GM19397 (cell line): Measurements from ENCODE around the gene GATAD2A.

Experiments
- ATAC-seq: cut with Tn5 transposase; IDR thresholded peaks from one replicate; pipeline ENCODE4 v1.9.1; 2021; ENCODE audit warnings: mild to moderate bottlenecking, moderate library complexity; ENCODE audit not compliant: unreplicated experiment

The GATAD2A gene

DNA sequence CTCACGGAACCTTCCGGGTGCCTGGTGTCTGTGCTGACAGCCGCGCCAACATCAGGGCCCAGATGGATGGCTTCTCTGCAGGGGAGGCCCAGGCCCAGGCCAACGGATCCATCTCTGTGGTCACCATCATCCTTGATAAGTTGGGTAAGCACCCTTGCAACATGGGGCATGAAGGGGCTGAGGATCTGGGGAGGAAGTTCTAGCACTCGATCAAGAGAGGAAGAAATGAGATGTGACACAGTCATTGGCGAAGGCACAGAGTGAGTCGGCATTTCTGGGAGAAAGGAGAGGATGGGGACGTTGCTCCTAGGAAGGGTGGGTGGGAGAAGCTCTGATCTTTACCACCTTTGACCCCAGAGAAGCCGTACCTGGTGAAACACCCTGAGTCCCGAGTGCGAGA, 137.0 kb downstream of the GATAD2A start:
- ATAC-seq = no peak

DNA sequence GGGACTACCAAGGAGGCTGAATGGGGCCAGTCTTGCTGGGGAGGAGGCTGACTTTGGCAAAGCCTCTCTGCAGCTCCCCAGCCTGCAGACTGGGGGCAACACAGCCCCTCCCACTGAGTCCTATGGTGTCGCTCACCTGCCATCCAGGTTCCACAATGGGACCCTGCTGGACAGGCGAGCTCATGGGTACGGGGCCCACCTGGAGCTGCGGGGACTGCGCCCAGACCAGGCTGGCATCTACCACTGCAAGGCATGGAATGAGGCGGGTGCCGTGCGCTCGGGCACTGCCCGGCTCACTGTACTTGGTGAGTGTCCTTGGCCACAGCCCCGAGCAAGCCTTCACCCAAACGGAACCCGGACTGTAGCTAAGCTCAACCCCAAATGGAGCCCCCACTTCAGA, 137.6 kb downstream of the GATAD2A start:
- ATAC-seq = no peak

DNA sequence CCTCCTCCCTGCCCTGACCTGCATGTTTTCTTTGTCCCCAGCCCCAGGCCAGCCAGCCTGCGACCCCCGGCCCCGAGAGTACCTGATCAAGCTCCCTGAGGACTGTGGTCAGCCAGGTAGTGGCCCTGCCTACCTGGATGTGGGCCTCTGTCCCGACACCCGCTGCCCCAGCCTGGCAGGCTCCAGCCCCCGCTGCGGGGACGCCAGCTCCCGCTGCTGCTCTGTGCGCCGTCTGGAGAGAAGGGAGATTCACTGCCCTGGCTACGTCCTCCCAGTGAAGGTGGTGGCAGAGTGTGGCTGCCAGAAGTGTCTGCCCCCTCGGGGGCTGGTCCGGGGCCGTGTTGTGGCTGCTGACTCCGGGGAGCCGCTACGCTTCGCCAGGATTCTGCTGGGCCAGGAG, 138.2 kb downstream of the GATAD2A start:
- ATAC-seq = no peak

DNA sequence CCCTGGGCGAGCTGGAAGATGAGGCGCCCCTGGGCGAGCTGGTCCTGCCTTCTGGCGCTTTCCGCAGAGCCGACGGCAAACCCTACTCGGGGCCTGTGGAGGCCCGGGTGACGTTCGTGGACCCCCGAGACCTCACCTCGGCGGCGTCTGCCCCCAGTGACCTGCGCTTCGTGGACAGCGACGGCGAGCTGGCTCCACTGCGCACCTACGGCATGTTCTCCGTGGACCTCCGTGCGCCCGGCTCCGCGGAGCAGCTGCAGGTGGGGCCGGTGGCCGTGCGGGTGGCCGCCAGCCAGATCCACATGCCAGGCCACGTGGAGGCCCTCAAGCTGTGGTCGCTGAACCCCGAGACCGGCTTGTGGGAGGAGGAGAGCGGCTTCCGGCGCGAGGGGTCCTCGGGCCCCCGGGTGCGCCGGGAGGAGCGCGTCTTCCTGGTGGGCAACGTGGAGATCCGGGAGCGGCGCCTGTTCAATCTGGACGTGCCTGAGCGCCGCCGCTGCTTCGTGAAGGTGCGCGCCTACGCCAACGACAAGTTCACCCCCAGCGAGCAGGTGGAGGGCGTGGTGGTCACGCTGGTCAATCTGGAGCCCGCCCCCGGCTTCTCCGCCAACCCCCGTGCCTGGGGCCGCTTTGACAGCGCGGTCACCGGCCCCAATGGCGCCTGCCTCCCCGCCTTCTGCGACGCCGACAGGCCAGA, 138.9 kb downstream of the GATAD2A start:
- no peak for ATAC-seq

DNA sequence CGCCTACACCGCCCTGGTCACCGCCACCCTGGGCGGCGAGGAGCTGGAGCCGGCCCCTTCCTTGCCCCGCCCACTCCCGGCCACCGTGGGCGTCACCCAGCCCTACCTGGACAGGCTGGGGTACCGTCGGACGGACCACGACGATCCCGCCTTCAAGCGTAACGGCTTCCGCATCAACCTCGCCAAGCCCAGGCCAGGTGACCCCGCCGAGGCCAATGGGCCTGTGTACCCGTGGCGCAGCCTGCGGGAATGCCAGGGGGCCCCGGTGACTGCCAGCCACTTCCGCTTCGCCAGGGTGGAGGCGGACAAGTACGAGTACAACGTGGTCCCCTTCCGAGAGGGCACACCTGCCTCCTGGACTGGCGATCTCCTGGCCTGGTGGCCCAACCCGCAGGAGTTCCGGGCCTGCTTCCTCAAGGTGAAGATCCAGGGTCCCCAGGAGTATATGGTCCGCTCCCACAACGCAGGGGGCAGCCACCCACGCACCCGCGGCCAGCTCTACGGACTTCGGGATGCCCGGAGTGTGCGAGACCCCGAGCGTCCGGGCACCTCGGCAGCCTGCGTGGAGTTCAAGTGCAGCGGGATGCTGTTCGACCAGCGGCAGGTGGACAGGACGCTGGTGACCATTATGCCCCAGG, 139.6 kb downstream of the GATAD2A start:
- ATAC-seq = no peak

DNA sequence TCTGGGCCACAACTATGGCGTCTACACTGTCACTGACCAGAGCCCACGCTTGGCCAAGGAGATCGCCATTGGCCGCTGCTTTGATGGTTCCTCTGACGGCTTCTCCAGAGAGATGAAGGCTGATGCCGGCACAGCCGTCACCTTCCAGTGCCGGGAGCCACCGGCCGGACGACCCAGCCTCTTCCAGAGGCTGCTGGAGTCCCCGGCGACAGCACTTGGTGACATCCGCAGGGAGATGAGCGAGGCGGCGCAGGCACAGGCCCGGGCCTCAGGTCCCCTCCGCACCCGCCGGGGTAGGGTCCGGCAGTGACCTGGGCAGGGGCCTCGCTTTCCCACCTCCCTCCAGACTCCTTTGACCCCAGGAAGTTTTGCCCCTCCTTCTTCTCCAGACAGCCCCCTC, 140.2 kb downstream of the GATAD2A start:
- no peak for ATAC-seq

DNA sequence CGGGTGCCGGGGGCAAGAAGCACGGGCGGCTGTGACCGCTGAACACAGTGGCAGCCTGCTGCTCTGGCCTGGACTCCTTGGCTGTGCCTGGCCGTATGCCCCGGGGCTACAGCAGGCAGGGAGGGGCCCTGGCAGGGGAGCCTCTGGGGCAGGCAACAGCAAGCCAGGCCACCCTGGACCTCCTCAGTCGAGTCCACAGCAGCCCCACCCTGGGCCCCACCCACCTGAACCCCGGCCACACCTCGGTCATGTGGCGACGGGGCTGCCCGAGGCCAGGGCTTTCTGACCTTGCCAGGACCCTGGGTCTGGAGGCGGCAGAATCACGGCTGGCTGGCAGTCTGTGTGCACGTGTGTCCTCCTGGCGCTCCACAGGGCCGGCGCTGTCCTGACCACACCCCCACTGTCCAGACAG, 141.3 kb downstream of the GATAD2A start:
- no peak for ATAC-seq

DNA sequence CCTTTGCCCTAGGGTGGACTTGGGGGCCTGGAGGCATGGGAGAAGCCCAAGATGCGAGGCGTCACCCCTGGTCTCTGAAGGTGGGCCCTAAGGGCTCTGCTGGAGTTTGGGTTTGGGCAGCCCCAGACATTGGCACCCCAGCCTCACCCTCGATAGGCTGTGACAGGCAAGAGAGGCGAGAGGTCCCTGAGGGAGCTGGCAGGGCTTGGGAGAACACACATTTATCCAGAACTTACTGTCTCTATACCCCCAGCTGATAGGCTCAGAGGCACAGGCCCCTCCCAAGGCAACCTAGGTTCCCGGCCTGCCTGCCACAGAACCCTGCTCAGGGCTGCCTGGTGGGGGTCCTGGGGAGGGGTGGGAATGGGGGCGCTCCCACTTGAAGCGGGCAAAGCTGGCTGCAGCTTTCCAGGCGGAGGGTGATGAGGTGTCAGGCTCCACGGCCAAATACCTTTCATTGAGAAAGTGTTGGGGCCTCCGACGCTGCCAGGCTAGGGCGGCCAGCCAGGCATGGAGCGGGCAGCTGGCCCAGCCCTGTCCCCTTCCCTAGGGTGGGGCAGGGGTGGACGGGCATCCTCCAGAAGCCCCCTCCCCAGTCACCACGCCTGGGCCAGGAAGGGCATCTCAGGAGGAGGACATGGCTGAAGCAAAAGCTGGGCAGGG, 142.3 kb downstream of the GATAD2A start:
- ATAC-seq = no peak

DNA sequence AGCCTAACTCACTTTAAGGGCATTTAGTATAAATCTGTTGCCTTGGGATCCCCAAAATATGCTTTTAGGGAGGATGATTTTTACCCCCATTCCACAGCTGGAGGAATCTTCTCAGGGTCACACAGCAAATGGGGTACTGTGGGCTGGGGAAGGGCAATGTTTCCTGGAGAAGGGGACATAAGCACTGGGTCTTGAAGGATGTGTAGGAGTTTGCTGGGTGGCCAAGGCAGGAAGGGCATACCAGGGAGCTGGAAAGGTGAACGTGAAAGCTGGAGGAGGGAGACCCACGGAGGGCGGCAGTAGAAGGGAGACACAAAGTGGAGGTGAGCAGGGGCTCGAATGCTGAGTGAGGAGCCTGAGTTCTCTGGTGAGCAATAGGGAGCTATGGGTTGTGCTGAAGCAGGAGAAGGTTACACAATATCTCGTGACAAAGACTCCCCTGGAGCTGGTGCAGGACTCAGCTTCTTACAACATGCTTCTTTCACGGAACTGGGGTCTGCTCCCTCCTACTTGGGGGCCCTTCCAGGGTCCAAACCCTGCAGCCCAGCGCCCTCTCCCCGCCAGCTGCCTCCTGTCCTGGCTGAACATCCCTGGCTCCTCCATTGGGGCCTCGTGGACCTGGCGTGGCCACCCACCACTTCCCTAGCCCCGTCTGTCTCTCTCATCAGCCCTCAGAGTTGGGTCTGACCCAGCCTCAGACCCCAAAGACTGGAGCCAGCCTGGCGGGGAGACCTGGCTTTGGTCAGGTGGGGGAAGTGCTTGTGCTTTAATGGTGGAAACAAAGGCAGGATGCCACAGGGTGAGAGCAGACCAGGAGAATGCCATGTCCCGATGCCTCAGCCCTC, 143.7 kb downstream of the GATAD2A start:
- no peak for ATAC-seq

DNA sequence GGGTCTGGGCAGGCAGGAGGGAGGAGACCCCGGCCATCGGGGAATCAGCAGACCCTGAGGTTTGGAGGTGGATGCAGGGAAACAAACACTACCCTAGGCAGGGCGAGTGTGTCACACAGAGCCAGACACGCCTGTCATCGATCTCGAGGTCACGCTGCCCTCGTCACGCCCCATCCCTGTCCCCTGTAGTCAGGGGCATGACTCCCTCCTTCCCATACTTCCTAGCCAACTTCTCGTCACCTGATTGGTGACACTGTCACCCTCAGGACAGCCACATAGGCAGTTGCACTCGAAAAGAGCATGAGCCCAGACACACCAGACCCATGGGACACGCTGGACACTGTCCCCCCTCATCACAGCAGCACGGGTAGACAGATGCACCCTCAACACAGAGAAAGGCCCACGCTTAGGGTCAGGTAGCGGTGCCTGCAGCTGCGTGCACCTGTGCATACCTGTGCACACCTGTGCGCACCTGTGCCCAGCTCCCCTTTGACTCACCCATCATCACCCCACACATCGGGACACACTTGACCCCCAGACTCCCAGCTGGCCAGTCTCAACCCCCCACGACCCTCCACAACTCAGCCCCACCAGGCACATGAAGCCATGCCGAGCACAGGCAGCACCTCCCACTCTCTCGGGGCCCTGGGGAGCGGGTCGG, 144.5 kb downstream of the GATAD2A start:
- ATAC-seq = no peak

DNA sequence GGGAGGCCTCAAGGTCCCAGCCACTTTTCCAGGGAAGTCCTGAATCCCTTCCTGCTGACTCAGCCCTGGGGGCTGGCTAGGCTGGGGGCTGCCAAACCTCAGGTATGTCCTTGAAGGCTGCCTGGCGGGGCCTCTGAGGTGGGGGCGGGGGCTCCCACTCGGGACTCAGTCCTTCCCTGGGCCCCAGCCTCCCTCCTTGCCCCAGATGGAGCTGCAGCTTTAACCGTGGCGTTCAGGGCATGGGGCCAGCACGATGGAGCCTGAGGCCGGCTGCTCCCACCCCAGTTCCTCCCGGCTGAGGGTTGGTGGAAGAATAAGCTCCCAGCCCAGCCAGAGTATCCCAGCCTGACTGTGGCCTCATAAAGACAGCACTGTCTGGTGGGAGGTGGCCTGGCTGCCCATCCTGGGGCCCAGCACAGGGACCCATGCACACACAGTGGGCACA, 145.0 kb downstream of the GATAD2A start:
- no peak for ATAC-seq

DNA sequence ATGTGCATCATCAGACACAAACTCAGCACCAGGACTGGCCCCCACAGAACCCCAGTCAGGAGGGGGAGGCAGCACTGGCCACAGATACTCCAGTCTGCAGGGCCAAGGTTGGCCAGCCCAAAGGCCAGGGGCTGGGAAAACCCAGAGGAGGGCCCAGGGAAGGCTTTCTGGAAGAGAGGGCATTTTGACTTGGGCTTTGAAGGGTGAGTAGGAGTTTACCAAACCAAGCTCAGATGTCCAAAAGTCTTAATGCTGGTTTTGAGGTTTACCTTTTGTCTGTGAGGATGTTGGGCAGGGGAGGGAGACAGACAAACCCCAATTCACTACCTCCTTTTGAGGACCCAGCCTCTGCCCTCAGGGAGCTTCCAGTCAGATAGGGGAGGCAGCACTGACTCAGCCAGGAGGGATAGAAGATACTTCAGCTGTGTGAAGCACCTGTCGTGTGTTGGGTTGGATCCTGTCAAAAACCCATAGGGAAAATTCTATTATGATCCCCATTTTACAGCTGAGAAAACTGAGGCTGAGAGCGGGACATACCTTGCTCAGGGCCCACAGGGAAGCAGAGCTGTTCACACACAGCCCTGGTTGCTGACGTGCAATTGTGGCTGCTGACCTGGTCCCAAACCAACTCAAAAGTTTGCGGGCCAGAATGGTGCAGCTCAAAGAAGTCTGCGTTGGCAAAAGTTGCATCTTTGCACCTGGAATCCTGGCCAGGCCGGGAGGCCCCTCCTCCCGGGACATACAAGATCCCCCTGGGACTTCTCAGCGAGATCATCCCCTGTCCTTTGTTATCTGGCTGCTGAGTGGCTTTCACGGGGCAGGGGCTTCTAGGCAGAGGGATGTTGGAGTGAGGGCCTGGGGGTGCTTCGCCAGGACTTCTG, 145.7 kb downstream of the GATAD2A start:
- ATAC-seq = no peak

DNA sequence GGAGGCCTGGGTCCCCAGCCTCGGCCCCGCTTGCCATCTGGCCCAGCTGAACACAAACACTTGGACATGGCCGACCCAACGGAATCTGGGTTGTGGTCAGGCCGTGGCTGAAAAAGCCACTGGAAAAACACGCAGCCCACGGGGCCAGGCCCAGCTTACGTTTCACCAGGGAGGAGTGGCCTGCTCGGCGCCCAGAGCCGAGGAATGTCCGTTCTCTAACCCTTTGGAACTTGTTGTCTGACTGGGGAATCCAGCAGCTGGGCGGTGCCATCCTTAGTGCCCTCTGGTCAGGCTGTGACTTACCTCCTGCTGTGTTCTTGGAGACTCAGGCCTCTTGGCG, 146.3 kb downstream of the GATAD2A start:
- ATAC-seq = no peak

DNA sequence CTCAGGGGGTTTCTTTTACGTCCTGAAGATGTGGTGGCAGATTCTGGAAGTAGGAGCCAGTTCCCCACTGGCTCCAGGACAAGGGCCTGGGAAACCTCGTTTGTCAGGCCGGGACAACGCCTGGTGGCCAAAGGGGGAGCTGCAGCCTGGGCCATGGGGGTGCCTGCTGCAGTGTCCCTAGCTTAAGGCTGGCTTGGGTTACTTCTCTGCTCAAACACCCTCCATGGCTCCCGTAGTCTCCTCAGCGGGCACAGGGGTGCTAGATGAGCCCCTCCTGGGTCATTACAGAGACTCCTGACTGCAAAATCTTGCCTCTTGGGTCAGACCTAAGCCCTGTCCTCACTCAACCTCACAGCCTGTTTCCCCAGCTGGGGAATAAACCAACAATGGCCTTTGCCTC, 147.3 kb downstream of the GATAD2A start:
- ATAC-seq = no peak

DNA sequence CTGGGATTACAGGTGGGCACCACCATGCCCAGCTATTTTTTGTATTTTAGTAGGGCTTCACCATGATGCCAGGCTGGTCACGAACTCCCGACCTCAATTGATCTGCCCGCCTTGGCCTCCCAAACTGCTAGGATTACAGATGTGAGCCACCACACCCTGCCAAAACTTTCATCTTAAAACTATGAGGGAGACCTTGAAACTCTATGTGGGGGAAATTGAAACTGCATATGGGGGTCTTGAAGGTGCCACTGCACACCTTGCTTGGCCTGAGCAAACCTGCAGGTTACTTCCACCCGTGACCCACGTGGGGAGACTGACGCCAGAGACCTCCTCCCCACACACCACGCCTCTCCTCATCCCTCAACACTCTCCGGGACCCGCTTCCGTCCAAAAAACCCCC, 148.2 kb downstream of the GATAD2A start:
- no peak for ATAC-seq

DNA sequence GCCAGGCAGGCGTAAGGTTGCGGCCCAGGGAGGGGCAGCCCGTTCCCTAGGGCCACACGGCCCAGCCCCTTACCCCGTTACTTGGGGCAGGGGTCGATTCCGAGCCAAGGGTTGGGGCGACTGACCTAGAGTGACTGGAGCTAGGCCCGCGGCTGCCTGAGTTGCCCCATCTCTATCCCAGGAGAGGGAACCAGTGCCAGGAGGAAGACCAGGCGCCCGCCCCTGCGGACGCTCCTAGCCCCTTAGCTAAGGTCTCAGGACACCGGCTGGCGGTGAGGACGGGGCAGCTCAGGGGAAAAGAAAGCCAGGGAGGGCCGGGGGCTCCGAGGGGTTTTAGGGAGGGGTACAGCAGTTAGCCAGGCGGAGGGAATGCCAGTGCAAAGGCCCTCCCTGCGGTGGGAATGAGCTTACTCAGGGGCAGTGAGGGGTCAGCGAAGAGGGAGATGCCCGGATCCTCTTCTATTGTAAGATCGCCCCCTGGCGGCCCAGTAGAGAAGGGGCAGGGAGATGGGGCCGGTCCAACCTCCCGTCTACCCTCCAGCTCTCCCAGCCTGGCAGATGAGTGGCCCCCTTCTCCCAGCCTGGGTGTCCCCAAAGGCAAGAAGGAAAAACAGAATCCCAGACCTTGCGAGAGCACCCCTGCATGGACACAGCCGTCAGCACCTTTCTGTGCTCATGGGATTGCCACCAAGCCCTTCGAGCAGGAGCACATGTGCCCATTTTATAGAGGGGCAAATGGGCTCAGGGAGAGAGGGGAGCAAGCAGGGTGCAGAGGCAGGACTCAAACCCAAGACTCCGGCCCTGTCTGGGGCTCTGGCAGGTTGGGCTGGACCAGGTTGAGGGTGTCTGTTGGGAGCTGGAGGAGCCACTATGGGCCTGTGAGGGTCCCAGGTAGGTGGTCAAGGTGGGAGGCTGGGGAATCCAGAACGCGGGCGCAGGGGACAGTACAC, 148.9 kb downstream of the GATAD2A start:
- ATAC-seq = no peak

DNA sequence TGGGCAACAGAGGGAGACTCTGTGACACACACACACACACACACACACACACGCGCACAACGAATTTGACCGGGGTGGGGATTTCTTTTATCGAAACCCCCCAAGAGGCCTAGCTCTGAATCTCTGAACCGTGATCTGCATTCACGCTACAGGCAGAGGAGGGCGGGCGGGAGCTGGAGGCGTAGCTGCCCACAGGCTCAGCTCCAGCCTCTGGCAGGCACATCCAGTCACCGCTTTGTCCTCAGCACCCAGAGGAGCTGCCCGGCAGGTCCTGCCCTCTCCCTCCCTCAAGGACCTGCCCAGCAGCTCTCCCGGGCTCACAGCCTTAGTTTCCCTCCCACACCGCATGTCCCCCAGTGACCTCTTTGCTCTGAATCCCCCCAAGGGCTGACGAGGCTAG, 152.6 kb downstream of the GATAD2A start:
- ATAC-seq = no peak
